Glutamatergic neuron (in vitro differentiated cells): ENCODE results near the gene GRXCR2. TPM values are rescaled to one million over a fixed set of nuclear protein-coding genes. Genes with fewer than 3 reads are reported as not detected.
"Not testable (repeated sequence)": the region's sequence is repeated elsewhere in the genome, so short reads cannot be mapped to it uniquely, and the experiment has no call there.

Source experiments
- DNase-seq: peaks from one replicate; pipeline ENCODE4 v3.0.0; 2022
- H3K27ac Mint-ChIP-seq: one replicate; pipeline ENCODE4 v1.8.0; 2020; ENCODE audit warnings: mild to moderate bottlenecking, mixed read lengths, inconsistent platforms; ENCODE audit not compliant: unreplicated experiment
- H3K27me3 Mint-ChIP-seq: one replicate; pipeline ENCODE4 v1.8.0; 2020; ENCODE audit warnings: mild to moderate bottlenecking, moderate library complexity, mixed read lengths, inconsistent platforms; ENCODE audit not compliant: unreplicated experiment
- H3K36me3 Mint-ChIP-seq: one replicate; pipeline ENCODE4 v1.8.0; 2020; ENCODE audit warnings: mild to moderate bottlenecking, mixed read lengths, inconsistent platforms; ENCODE audit not compliant: unreplicated experiment
- H3K4me1 Mint-ChIP-seq: one replicate; pipeline ENCODE4 v1.8.0; 2020; ENCODE audit warnings: mild to moderate bottlenecking, low read depth, mixed read lengths, inconsistent platforms; ENCODE audit not compliant: unreplicated experiment
- H3K4me3 Mint-ChIP-seq: one replicate; pipeline ENCODE4 v1.8.0; 2020; ENCODE audit warnings: mild to moderate bottlenecking, mixed read lengths, inconsistent platforms; ENCODE audit not compliant: unreplicated experiment
- H3K9me3 Mint-ChIP-seq: one replicate; pipeline ENCODE4 v1.8.0; 2020; ENCODE audit warnings: mild to moderate bottlenecking, moderate library complexity, mixed read lengths, inconsistent platforms; ENCODE audit not compliant: unreplicated experiment
- total RNA-seq: library from RNA; stranded (reverse); fragmentation: NEBNext Ultra II Directional; extraction: Animal tissue kit (Norgen Biotek cat#: 25700); gene quantifications from one replicate; pipeline ENCODE4 v1.2.1, GENCODE V29; 2021; ENCODE audit not compliant: unreplicated experiment
- TF ChIP-seq, protein P1 (sequence below): fragments of 200-600 bp; sonication (generic); IDR thresholded peaks from one replicate; pipeline ENCODE4 v1.5.0; 2021; ENCODE audit not compliant: partially characterized antibody, unreplicated experiment

GRXCR2 gene
- total RNA-seq, 1 donor from 2014 or later: not detected

DNA sequence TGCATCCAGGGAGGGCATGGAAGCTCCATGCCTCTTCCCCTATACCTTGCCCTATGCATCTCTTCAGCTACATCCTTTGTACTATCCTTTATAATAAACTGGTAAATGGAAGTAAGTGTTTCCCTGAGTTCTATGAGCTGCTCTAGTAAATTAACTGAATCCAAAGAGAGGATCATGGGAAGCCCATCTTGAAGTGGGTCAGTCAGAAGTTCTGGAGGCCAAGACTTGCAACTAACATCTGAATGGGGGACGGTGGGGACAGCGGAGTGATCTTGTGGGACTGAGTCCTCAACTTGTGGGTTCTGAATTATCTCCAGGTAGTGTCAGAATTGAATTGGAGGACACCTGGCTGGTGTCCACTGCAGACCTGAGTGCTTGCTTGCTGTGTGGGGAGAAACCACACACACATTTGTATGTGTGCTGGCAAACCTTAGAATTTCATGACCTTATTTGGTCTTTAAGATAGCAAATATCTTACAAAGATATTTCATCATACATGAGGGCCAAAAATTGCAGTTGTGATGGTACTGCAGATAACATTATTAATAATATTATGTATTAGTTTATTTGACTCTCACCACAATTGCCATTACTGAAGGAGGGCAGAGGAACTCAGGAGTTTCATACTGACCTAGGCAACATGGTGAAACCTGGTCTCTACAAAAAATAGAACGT, 32.2 kb downstream of the GRXCR2 start:
- TF ChIP-seq, protein P1, sequence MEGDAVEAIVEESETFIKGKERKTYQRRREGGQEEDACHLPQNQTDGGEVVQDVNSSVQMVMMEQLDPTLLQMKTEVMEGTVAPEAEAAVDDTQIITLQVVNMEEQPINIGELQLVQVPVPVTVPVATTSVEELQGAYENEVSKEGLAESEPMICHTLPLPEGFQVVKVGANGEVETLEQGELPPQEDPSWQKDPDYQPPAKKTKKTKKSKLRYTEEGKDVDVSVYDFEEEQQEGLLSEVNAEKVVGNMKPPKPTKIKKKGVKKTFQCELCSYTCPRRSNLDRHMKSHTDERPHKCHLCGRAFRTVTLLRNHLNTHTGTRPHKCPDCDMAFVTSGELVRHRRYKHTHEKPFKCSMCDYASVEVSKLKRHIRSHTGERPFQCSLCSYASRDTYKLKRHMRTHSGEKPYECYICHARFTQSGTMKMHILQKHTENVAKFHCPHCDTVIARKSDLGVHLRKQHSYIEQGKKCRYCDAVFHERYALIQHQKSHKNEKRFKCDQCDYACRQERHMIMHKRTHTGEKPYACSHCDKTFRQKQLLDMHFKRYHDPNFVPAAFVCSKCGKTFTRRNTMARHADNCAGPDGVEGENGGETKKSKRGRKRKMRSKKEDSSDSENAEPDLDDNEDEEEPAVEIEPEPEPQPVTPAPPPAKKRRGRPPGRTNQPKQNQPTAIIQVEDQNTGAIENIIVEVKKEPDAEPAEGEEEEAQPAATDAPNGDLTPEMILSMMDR: no peak
- Mint-ChIP-seq H3K27ac (no peak overlapping the region), H3K4me3 (no peak overlapping the region), H3K36me3 (no peaks in the 10 kb centered on the region), H3K4me1 (no peaks in the 10 kb centered on the region), H3K9me3 (no peaks in the 10 kb centered on the region), H3K27me3 (no peaks in the 10 kb centered on the region)
- no peak for DNase-seq

DNA sequence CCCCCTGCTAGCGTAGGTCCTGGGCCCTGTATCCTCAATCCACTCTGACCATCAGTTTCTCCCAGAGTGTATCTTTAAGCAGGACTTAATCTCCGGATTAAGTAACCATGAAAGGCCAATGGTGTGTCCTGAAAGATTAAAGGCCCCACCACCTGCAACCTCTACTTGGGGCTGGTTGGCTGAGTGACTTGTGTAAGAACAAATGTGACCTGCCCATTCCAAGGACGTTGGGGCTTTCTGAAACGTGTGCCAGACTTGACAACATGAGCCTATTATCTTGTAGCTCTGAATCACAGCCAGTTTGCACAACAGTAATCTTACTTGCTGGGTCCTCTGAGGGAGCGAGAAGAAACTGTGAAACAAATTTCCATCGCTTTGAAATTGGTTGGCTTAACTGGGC, 34.5 kb downstream of the GRXCR2 start:
- DNase-seq: no peak
- Mint-ChIP-seq H3K27ac (no peak overlapping the region), H3K27me3 (no peaks in the 10 kb centered on the region), H3K4me1 (no peaks in the 10 kb centered on the region), H3K9me3 (no peaks in the 10 kb centered on the region), H3K4me3 (no peak overlapping the region), H3K36me3 (no peaks in the 10 kb centered on the region)
- TF ChIP-seq, protein P1: no peak

DNA sequence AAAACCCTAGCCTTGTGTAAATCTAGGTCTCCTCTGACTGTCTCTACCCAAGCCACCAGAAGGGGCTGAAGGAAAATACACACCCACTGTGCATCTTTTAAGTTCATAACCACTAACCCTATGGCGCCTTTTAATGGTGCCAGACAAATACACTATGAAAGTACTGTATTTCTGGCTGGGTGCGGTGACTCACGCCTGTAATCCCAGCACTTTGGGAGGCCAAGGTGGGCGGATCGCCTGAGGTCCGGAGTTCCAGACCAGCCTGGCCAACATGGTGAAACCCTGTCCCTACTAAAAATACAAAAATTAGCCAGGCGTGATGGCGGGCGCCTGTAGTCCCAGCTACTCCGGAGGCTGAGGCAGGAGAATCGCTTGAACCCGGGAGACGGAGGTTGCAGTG, 36.6 kb downstream of the GRXCR2 start:
- H3K27me3 Mint-ChIP-seq, H3K36me3 Mint-ChIP-seq, H3K27ac Mint-ChIP-seq, DNase-seq, H3K4me1 Mint-ChIP-seq, H3K9me3 Mint-ChIP-seq: not testable (repeated sequence)
- peak overlapping the region; percentile 64 for H3K4me3 Mint-ChIP-seq

DNA sequence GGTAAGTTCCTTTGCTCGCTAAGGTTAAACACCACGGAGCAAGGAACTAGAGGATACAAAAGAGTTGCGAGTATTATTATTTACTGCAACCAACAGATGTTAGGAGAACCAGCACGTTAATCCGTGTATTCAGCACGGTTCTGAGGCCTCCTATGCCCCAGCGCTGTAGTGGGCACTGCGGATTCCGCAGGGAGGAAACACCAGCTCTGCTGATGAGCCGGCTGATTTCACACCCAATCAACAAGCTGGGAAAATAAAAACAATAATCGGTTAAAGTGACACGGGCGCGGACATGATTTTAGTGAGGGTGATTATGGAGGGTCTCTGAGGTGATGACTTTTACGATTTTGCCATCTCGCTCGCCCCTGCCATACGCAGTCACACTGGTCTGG, 37.0 kb downstream of the GRXCR2 start:
- Mint-ChIP-seq H3K27ac (no peak overlapping the region), H3K27me3 (no peaks in the 10 kb centered on the region), H3K4me1 (no peaks in the 10 kb centered on the region), H3K4me3 (peak overlapping the region; percentile 64), H3K36me3 (no peaks in the 10 kb centered on the region), H3K9me3 (no peaks in the 10 kb centered on the region)
- DNase-seq: no peak
- TF ChIP-seq, protein P1: no peak

DNA sequence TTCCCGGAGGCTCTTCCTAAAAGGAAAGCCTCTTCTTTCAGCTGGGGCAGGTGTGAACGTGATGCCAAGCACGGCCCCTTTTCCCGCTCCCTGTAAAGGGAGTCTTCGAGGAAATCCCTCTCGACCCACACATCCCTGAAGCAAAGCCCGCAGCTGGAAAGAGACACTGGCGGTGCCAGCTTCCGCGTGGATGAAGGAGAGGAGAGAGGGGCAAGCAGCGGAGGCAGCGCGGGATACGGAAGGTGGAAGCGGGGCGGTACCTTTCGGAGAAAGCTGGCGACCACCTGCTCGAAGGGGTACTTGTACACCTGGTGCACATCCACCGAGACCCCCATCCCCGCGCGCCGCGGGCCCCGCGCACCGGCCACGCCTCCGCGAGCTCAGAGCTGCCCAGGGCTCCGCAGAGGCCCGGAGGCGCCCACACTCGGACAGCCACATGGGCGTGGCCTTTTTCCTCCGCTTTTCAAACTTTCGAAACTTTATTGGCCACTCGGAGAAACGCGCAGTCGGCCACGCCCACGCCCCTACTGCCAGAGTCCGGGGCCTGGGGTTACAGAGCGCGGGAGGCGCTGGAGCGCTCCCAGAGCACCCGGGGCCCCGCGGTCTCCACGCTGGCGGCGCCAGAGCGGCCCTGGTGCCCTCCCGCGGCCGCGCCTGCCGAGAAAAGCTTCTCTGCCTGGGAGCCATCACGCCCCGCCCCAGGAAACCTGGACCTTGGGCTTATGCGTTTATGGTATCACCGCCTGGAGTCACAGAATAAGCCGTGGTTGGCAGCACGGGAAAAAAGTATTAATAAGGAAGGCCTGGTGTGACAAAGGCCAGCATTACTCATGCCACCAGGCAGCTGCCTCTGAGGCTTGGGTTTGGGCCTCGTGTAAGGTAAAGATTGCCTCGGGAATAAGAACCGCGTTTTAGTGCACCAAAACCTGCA, 37.6 kb downstream of the GRXCR2 start, which contains the start of gene PRELID2:
Gene PRELID2 (minus strand): TSS at position 426 of the 931 bp plus-strand sequence. CDS start 91 bp downstream, at position 335.
- DNase-seq: peak; percentile 75
- Mint-ChIP-seq H3K9me3 (no peaks in the 10 kb centered on the region), H3K36me3 (no peaks in the 10 kb centered on the region), H3K27ac (no peak within 1 kb of the TSS), H3K4me1 (no peaks in the 10 kb centered on the region), H3K27me3 (no peaks in the 10 kb centered on the region), H3K4me3 (peak within 1 kb of the TSS; percentile 65)
- TF ChIP-seq, protein P1: no peak
